MV-4-11 (cell line): ENCODE data around the gene ROCK1.
A peak's percentile ranks its signal among the peaks of the same experiment; 100 is the strongest.
"Not testable (repeated sequence)": the region's sequence is repeated elsewhere in the genome, so short reads cannot be mapped to it uniquely, and the experiment has no call there.

Experiments
- DNase-seq: peaks from one replicate; lab custom pipeline; 2025; lab: John Stamatoyannopoulos, UW

ROCK1 gene

DNA sequence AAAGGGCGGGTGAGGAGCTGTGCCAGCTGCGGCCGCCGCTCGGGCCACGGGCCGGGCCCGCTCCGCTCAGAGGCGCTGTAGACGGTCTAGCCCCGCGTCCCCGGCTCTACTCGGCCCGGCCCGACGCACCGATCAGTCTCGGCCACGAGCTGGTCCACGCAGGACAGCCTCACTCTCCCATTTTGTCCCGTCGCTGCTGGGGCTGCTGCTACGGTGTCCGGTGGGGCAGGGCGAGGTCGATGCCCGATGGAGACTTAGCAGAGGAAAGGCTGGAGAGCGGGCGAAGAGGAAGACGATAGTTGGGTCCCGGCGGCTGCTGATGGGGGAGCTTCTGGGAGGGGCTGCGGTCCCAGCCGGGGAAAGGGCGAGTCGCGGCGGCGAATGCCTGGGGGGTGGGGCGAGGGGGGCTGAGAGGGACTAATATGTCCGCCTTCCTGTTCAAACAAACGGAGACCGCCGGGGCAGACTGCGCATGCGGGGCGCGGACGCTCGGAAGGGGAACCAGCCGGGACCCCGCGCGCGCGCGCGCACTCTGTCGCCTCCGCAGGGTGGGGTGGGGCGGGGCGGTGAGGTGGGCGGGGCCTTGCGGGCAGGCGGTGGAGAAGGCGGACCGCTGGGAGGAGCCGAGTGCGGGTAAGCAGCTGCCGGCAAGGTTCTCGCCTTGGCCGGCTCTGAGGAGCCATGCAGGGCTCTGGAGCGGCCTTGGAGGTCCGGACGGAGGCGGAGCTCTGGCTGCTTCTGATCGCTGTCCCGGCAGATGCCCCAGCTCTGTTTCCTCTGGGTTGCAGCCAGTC, at the start of gene ROCK1:
TSS of gene ROCK1 (minus strand) at position 468 of the 794 bp plus-strand sequence. CDS start 903 bp downstream, outside the sequence.
- DNase-seq, result peak; percentile 90

DNA sequence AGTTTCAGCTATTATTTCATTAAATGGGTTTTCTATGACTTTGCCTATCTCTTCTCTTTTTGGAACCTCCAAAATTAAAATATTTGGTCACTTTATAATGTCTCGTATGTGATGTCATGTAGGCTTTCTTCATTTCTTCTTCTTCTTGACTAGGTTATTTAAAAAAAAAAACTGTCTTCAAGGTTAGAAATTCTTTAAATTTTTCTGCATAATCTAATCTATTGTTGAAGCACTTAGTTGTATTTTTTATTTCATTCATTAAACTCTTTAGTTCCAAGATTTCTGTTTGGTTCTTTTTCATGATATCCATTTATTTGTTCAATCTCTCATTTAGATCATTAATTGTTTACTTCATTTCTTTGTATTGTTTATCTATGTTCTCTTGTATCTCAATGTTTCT, 43.8 kb upstream of the ROCK1 start:
- no peak for DNase-seq

DNA sequence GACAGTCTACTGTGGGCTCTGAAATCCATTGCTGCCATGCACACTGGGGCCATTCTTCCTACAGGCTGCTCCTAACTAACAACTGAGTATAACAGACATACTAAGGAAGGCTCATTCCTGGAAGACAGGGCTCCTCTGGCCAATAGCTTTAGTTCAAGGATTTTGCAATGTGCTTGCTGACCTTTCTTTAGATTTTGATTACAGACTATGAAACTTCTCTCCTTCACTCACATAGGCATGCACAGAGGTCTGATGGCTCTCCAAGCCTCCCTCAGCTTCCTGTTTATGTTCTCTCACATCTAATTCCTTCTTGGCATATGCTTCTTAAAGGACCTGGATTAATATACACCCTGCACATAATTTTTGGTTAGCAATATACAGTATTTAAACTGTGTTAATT, 34.4 kb upstream of the ROCK1 start:
- DNase-seq, result peak; percentile 59

DNA sequence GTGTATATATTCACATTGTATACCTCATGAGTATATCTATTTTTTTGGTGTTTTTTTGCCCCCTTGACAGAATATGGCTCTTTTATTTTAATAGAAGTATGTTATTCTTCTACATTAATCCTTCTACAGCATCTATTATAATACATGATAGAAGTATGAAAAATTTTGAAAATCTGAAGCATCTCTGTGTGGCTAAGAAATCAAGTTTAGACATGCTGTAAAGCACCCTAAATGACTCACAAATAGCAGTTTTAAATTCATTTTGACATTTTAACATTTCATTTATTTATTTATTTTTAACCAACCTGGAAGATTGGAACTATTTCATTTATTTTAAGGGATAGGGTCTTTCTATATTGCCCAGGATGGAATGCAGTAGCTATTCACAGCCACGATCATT, 33.8 kb upstream of the ROCK1 start:
- DNase-seq, result no peak

DNA sequence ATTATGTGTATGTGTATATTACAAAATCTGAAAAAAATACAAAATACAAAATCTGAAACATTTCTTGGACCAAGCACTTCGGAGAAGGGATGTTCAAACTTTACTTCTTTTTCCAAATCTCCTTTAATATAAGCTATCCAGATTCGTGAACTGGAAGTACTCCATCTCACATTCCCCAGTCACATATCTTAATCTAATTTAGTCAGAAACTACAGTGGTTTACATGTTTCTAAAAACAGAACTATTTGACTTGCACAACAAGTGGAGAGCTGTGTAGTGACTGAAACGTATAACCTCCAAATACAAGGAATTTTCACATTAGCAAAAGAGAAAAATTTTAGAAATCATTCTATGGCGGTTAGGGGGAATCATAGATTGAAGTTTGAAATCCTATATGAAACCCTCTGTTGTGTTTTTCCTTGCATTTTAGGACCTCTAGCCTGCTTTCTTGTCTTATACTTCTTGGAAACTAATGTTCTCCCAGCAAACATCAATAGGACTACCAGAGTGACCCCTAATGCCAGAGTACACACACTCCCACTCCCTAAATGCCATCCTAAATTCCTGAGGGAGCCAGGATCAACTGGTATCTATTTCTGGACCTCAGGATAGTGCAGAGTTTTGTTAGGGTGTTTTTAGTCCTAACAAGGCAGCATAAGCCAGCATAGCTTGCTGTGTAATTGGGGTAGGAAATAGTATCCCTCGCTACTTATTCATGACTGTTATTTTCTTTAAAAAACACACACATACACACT, 30.2 kb upstream of the ROCK1 start:
- DNase-seq, result peak; percentile 30

DNA sequence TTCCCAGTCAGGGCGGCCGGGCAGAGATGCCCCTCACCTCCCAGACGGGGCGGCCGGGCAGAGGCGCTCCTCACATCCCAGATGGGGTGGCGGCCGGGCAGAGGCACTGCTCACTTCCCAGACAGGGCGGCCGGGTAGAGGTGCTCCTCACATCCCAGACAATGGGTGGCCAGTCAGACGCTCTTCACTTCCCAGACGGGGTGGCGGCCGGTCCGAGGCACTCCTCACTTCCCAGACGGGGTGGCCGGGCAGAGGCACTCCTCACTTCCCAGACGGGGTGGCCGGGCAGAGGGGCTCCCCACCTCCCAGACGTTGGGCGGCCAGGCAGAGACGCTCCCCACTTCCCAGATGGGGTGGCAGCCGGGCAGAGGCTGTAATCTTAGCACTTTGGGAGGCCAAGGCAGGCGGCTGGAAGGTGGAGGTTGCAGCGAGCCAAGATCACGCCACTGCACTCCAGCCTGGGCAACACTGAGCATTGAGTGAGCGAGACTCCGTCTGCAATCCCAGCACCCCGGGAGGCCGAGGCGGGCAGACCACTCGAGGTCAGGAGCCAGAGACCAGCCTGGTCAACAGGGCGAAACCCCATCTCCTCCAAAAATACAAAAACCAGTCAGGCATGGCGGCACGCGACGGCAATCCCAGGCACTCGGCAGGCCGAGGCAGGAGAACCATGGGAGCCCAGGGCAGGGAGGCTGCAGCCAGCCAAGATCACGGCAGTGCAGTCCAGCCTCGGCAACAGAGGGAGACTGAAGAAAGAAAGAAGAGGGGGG, 26.3 kb upstream of the ROCK1 start:
- not testable (repeated sequence) for DNase-seq

DNA sequence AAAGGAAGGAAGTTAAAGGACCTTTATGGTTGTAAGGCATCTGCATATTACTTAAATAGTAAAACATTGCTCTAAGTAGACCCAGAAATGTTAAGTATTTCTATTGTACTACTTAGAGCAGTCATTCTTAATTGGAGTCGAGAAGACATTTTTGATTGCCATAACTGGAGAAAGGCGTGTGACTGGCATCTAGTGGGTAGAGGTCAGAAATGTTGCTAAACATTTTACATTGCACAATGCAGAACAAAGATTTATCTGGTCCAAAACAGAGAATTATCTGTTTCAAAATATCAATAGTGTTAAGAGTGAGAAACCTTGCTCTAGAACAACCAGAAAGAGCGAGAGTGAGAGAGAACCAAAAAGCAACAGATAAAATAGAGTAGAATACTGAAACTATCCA, 23.3 kb upstream of the ROCK1 start:
- peak; percentile 27 for DNase-seq

DNA sequence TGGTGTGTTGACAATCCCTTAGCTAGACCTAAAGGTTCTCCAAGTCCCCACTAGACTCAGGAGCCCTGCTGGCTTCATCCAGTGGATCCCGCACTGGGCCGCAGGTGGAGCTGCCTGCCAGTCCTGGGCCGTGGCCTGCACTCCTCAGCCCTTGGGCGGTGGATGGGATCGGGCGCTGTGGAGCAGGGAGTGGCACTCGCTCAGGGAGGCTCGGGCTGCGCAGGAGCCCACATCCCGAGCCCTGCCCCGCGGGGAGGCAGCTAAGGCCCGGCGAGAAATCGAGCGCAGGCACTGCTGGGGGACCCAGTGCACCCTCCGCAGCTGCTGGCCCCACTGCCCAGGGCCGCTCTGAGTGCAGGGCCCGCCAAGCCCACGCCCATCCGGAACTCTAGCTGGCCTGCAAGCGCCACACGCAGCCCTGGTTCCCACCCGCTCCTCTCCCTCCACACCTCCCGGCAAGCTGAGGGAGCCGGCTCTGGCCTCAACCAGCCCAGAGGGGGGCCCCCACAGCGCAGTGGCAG, 20.8 kb upstream of the ROCK1 start:
- DNase-seq, result no peak

DNA sequence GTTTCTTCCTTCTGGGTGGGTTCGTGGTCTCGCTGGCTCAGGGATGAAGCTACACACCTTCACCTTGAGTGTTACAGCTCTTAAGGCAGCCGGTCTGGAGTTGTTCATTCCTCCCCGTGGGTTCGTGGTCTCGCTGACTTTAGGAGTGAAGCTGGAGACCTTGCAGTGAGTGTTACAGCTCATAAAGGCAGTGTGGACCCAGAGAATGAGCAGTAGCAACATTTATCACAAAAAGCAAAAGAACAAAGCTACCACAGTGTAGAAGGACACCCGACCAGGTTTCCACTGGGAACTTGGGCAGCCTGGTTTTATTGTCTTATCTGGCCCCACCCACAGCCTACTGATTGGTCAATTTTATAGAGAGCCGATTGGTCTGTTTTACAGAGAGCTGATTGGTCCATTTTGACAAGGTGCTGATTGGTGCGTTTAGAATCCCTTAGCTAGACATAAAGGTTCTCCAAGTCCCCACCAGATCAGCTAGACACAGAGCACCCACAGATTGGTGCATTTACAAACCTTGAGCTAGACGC, 20.1 kb upstream of the ROCK1 start:
- no peak for DNase-seq

DNA sequence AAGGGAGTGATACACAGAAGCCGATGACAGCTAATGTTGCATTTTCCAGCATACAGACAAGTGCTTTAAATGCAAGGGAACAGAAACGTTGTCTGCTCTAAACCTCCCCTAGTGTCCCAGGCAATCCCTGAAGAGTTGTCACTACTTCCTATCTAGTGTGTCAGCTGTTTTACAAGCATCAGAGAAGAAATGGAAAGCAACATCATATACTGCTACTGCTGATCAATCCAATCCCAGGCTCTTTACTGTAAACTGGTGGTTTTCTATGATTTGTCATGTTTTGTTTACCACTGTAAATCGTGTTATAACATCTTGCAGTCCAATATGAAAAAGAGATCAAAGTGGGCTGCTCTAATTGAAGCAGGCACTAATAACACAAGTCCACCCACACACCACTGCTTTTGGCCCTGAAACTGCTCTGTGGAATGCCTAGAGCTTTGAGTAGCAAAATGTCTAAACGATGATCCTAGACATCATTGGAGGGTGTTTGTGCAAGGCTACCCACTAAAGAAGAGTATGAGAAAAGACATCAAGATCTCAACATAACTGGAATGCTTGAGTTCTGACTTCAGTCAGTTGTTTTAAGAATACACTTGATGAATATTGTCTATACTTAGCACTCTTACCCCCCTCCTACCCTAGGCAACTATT, 18.1 kb upstream of the ROCK1 start:
- no peak for DNase-seq

DNA sequence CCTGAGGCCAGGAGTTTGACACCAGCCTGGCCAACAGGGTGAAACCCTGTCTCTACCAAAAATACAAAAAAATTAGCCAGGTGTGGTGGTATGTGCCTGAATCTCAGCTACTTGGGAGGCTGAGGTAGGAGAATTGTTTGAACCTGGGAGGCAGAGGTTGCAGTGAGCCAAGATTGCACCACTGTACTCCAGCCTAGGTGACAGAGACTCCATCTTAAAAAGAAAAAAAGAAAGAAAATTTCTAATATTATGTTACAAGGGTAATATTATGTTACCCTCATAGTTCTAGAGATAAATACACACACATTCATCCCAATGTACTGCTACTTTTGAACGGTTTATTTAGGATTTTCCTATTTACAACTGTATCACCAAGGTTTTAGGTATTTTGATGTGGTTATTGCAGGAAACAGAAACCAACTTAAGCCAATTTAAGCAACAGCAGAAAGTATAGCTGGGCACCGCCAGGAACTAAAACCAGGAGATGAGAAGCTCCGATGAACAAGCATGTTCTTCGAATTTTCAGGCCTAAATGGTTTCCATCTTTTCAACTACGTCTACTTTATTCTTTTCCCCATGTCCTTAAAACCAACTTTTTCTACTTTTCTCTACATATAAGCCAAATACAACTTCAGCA, 11.8 kb upstream of the ROCK1 start:
- no peak for DNase-seq

DNA sequence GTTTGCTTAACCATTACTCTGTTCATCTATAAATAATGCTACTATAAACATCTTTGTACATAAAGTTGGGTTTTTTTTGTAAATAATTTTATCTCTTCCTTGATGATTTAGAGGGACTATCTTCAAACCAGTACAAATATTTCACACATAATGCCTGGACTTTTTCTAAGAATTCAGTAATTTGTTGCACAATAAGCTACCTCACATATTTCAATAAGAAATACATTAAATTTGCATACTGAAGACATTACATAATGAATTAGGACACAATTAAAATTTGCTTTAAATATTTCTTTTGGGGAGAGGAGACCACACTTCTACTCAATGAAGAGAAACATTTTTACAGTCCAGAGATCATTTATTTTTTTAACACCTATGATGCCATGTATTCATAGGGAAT, 7.2 kb upstream of the ROCK1 start:
- no peak for DNase-seq

DNA sequence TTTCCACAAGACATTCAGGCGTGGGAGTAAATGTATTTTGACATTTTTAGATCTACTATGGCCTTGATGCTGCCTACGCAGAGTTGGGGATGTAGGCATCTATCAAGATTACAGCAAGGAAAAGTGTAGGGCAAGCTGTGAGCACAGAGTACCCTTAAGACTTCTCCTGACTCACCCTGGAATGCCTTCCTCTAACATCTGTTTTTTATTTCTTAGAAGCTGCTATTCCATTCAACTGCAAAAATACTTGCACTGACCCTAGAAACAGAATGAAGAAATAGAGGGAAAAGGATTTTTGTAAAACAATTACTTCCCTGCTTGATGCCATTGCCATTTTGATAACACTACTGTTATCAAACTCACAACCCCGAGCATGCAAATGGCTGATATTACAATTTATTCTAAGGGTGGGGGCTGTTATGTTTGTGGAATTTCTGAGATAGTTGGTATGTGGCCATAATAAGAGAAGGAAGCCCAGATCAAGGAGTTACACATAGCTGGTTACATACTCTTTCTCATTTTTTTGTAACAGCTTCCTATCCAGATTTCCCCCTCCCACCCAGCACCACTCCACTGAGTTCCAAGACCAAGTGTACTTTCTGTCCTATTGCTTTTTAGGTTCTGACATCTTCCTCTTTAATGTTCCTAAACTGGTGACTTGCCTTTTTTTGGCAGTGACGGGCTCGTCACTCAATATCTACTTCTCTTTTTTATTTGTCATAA, 6.0 kb upstream of the ROCK1 start:
- peak; percentile 67 for DNase-seq

DNA sequence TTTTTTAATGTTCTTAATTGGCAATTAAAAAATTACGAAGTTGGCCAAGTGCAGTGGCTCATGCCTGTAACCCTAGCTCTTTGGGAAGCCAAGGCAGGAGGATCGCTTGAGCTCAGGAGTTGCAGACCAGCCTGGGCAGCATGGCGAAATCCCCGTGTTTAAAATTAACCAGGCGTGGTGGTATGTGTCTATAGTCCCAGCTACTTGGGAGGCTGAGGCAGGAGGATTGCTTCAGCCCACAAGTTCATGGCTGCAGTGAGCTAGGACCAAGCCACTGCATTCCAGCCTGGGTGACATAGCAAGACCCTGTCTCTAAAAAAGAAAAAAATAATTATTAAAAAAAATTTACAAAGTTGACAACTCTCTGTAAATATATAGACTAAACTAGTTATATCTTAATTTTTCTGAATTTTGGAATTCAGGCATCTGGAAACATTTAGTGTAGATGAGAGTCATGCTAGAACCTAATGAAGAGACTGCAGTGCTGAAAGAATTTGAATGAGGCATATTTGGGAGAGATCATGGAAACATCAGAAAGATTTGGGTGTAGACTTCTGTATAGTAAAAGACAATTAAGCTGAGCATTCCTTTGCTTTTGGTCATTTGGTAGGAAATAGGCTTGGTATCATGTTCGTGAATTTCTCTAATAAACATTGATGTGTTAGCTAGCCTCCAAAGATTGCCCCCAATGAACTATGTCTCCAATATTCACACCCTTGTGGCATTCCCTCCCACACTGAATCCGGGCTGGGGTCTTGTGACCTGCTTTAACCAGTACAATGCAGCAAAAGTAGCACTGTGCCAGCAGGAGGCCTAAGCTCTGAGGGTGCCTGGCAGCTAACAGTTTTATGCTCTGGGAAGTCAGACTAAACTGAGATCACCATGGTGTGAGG, 4.2 kb upstream of the ROCK1 start:
- peak; percentile 44 for DNase-seq

DNA sequence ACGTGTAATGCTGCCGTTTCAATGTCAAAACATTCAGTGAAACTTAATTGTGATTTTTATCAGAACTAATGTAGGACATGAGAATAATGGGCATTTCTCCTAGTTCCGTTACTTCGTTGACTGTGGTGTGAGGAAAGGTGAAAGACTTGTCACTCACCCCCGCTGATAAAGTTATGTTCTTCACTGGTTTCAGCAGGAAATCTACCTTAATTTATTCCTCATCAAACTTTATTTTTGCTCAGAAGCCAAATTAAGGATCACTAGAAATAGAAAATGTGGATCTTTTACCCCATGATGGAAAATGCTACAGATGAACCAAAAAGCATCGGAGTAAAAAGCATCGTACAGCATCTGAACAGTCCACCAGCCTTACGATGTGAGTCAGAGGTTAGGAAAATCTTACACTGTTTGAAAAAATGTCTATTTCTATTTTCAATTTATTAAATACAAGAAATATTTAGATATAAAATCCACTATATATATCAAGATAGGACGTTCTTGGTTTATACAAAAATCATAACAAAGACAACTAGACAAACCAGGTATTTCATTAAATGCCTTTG, 1.0 kb upstream of the ROCK1 start:
- DNase-seq, result no peak

DNA sequence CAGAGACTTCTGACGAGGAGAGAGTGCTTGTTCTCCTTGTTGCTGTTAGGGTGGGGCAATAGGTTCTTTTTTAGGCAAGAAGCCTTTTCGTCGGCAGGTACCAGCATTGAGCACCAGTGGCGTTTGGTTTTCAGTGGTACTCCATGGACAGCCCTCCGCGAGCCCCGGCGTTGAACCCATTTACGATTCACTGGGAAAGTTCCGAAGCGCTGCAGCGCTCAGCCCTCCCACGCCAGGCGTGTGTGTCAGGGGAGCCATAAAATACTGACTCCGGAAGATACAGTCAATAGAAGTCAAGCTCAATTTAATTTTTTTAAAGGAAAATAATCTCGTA, 494 bp upstream of the ROCK1 start:
- DNase-seq, result no peak

DNA sequence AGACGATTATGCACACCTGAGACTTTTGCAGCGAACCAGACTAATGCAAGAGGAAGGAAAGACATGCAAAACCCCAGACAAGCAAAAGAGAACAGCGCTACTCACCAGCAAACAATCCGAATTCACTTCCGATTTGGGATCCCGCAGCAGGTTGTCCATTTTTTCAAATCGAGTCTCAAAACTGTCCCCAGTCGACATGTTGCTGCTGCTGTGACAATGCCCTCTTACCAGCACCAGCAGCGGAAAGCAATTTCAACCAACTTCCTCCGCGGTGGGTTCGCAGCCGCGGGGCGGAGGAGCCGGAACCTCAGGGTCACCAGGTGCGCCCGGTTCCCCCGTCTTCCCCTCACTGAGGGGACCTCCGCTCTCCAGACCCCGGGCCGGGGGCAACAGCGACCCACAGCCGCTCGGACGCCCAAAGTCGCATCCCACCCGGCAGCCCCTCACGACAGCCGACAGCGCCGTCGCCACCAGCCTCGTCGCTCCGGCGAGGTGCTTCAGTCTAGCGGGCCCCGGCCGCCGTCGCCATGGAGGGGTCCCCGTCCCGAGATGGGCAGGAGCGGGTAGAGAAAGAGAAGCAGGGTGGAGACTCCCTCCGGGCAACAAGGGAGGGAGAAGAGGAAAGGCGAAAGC, 784 bp downstream of the ROCK1 start:
- peak; percentile 51 for DNase-seq

DNA sequence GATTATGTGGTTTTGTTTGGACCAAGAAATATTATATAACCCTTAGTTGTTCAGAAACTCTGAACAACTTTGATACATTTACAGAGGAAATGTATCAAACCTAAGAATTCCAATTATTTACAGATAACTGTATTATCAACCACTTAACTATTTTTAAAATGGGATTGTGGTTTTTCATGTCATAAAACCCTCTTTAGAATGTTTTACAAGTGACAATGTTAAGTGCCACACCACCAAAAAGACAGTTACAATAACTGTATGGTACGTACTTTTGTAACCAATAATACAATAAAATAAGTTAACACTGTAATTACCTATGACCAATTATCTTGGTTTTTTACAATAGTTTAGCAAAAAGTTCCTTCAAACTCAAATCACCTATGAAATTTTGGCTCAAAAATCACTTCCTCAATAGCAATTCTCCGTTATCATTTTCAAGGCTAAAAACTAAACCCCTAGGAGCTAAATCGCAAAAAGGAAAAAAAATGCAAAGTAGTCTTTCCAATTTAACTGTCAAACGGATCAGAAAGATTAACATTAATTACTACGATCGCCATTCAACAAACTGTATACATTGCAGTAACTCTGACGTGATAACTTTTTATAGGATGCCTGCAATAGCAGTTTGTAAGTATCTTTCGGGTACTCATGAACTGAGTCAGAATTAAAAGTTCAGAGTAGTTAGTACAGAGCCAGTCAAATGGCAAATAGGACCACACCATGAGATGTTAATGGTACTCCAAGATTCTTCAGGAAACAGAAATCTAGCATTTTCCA, 1.5 kb downstream of the ROCK1 start:
- DNase-seq, result no peak
